HG03108 (cell line): Measurements from ENCODE around the gene PML.
"Not testable (repeated sequence)": the region's sequence is repeated elsewhere in the genome, so short reads cannot be mapped to it uniquely, and the experiment has no call there.

ENCODE experiments used
- ATAC-seq: cut with Tn5 transposase; IDR thresholded peaks from one replicate; pipeline ENCODE4 v1.9.1; 2021; ENCODE audit warnings: moderate library complexity; ENCODE audit not compliant: unreplicated experiment

The PML gene

GRCh38 chr15:74053941-74054529, 59.5 kb downstream of the PML start:
- ATAC-seq, result no peak

DNA sequence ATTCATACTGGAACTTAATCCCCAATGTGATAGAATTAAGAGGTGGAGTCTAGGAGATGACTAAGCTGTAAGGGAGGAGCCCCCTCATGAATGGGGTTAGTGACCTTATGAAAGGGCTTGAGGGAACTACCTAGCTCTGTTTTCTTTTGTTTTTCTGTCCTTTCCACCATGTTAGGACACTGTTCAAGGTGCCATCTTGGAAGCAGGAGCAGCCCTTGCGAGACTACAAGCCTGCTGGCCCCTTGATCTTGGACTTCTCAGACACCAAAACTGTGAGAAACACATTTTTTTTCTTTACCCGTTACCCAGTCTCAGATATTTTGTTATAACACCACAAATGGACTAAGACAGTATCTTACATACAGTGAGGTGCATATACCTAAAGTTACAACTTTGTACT, 61.3 kb downstream of the PML start:
- no peak for ATAC-seq

DNA sequence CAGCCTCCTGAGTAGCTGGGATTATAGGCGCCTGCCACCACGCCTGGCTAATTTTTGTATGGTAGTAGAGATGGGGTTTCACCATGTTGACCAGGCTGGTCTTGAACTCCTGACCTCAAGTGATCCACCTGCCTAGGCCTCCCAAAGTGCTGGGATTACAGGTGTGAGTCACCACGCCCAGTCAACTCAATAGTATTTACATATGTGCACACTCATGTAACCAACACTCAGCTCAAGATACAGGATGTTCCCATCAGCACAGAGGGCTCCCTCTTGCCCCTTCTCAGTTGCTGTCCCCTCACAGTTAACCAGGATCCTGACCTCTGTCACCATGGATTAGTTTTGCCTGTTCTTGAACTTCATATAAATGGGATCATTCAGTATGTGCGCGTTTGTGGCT, 61.8 kb downstream of the PML start:
- ATAC-seq, result not testable (repeated sequence)

DNA sequence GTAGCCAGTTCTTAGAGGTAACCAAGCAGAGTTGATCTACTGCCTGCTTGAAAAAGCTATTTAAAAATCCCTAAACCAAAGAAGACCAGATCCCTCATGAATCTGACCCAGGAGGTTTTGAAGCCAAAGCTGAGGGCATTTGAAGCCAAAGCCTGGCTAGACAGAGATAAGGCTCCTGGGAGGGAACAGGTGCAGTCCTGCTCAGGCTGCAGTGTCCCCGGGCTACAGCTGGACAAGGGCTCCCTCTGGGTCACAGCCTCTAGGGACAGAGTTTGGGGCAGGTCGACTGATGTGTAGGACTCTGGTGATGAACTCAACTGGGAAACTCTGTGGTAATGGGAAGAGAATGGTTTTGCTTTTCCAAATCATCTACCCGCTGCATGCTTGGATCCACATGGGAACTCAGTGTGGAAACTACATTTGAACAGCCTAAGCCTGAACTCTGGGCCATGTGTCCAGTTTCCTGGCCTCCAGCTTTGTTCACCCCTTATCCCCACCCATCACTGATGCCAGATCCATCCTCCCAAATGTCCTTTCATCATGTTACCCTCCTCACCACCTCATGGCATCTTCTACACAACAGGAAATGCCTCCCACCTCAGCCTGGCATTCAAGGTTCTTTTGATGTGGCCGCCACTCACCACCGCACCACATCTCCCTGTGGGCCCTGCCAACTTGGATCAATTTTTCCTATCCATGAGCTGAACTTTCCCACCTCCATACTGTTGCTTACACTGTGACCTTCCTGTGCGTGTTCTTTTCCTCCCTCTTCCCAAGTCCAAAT, 64.7 kb downstream of the PML start:
- not testable (repeated sequence) for ATAC-seq

- ATAC-seq, result no peak
Measured at GRCh38 chr15:74060251-74060650, 65.7 kb downstream of the PML start.

DNA sequence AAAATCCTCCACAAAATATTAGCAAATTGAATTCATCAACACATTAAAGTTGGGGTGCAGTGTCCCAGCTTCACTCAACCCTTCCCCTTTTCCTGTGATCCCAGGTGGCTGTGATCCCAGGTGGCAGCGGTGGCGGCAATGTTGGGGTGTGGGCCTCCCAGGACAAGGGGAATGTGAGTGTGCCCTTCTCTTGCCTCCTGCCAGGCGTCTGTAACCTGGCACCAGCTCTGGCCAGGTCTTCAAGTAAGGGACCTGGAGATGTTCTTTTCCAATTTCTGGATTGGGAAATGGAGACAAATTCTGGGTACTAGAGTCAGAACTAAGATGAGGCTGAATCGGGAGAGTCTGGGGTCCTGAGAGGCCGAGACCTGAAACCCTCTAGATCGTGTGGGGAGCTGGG, 67.7 kb downstream of the PML start:
- ATAC-seq, result no peak

DNA sequence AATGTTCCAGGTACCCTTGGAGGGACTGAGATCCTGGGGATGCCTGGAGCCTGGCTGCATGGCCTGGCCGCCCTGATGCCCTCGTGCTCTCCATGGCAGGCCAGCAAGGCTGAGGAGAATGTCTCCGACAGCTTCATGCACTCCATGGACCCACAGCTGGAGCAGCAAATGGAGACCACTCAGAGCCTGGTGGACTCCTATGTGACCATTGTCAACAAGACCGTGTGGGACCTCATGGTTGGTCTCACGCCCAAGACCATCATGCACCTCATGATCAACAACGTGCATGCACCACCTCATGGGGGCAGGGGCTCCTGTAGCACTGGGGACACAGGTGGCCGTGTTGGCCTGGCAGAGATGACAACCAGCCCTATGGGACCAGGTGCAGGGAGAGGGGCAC, 68.2 kb downstream of the PML start:
- ATAC-seq, result no peak

GRCh38 chr15:74063425-74064146, 69.1 kb downstream of the PML start:
- ATAC-seq, result not testable (repeated sequence)

DNA sequence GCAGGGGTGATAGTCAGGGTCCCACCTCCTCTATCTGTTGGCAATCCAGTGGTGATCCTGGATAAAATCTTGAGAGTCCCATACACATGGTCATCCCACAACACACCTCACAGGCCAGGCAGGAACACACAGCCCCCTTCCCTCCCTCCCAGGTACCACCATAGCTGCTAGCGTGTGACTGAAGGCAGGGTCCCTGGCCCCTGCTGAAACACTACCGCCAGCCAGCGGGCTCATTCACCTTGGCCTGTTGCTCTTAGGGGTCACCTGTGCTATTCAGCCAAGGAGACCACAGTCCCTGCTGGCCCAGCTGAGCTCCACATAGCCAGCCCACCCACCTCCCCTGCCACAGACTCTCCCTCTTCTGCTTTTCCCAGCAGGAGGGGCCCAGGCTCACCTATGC, 69.7 kb downstream of the PML start:
- ATAC-seq, result not testable (repeated sequence)

GRCh38 chr15:74064822-74065221, 70.3 kb downstream of the PML start:
- not testable (repeated sequence) for ATAC-seq

DNA sequence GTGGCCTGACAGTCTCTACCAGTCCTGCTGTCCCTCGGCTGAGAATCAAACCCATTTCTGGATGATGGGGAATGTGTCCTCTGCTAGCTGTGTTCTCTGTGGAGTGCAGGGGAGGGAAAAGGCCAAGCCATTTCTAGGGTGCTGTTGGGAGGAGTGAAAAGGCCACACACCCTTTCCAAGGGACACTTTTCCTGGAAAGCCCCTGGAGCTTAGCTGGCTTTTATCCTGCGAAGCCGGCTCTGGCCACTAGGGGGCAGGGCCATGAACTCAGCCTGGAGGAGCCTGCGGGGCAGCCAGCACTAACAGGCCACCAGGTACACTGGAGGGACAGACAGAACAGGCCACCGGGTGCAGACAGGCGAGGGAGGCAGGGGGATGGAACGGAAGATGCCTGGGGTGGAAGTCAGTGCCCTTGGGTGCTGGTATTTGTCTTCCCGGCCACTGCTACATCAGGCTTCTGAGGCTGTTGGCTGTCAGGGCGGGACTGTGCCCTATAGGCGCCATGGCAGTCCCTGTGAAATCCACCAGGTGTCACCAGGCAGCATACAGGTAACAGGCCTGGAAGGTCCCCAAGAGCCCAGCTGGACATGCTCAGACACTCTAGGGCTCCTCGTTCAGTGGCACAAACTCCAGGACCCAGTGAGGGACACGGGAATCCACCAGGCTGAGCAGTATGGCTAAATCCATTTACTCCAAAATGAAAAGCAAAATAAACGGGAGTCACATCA, 71.3 kb downstream of the PML start:
- ATAC-seq, result peak; percentile 59

DNA sequence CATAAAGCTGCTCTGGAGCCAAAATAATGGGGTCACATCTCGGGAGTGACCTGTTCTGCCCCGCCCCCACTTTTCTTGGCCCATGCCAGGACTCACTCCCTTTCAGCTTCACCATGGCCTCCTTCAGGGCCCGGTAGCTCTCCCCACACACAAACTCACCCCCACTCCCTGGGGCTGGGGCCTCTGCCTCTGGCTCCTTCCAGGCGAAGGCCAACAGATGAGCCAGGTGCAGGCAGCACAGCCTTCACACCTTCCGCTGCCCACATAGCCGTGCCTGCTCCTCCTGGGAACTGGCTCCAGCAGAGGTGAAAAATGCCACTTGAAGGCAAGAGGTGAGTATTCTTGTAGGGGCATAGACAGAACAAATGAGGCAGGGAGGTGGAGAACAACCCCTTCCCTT, 77.1 kb downstream of the PML start:
- ATAC-seq, result not testable (repeated sequence)

DNA sequence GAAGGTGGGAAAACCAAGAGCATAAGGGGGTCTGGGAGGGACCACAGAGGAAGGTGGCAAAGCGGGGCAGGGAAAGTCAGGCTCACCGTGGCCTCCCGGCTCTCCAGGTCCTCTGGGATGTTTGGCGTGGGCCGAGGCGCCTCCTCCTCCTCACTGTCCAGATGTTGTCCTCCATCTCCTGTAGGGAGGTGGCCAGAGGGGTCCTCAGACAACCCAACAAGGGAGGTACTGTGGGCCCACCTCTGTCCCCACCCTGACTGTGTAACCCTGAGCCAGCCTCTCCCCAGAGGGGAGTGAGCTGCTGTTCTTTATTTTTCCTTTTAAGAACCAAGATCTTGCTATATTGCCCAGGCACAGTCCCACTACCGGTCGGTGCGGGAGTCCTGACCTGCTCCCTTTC, 77.6 kb downstream of the PML start:
- not testable (repeated sequence) for ATAC-seq

GRCh38 chr15:74072614-74073337, 78.3 kb downstream of the PML start:
- ATAC-seq, result not testable (repeated sequence)

GRCh38 chr15:74075781-74076180, 81.3 kb downstream of the PML start:
- not testable (repeated sequence) for ATAC-seq

GRCh38 chr15:74082450-74082849, 87.9 kb downstream of the PML start, which contains the start of gene GOLGA6A:
Gene GOLGA6A (minus strand): TSS chr15:74082550. CDS start chr15:74082509, 41 bp downstream.
- not testable (repeated sequence) for ATAC-seq

GRCh38 chr15:74094567-74094966, 100.1 kb downstream of the PML start:
- ATAC-seq, result not testable (repeated sequence)

DNA sequence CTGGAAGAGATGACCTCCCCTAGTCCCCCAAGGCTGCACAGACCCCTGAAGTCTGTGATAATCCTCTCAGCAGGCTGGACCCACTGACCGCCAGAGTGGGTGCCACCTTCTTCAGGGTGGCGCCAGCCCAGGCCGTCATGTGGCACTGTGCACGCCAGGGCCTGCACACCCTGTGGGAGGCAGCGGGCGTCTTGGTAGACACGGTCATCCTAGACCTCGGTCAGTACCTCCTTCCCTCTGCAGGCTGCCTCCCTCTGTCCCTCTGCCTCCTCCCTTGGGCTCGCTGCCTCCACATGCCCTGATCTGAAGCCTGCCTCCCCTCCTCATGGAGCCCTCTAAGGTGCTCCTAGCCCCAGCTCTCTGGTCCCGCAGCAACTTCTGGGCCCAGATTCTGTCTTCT, 101.1 kb downstream of the PML start:
- ATAC-seq, result not testable (repeated sequence)

- ATAC-seq, result not testable (repeated sequence)
Measured at GRCh38 chr15:74096753-74097474, 102.4 kb downstream of the PML start.
